ENCODE results near the gene TRIOBP.
"Not testable (repeated sequence)": the region's sequence is repeated elsewhere in the genome, so short reads cannot be mapped to it uniquely, and the experiment has no call there.

The TRIOBP gene

DNA sequence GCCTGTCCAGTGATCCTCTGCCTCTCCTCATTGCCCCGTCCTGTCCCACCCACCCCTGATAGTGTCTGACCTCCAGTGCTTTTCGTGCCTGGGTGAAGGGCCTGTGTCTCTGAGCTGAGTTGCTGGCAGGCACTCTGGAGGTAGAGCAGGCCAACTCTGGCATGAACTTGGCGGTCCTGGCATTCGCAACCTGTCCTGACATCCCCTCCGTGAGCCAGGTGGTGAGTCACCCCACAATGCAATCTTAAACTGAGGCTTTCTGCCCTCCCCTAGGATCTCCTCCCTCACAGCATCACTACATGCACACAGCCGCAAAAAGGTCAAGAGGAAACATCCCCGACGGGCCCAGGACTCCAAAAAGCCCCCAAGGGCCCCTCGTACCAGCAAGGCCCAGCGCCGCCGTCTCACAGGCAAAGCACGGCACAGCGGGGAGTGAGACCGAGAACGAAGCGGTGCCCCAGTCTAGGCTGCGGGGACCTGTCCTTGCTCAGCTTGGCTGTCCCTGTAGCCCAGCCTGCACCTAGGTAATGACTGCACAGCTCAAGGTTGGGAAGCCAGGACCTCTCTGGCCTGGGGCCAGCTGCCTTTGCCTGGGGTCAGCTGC, 5.8 kb upstream of the TRIOBP start:
- no peak for DNase-seq

DNA sequence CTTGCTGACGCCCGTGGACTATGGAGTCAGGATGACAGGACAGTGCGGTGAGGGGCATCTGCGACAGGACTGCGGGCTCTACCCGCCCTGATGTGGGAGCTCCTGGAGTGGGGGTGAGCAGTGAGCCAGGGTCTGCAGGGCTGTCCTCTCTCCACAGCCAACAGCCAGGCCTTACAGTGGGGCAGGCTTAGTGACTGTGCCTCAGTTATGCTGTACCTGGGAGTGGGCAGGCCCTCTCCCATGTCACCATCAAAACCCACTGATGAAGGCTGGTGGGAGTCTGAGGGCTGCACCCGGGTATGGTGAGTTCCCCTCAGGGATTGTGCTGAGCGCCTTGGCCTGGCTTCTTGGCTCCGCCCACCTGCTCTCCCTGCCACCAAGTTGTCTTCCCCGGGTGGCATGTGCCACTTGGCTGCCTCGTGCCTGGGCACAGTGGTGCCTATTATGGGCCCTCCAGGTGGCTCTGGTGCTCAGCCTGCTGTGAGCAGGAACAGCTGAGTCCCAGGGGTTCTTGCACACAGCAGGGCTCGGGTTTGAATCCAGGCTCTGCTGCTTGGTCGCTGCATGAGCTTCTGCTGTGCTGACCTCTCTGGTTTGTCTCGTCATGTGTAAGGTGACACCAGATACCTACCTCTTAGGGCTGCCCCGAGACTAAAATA, 4.1 kb upstream of the TRIOBP start:
- DNase-seq: no peak

DNA sequence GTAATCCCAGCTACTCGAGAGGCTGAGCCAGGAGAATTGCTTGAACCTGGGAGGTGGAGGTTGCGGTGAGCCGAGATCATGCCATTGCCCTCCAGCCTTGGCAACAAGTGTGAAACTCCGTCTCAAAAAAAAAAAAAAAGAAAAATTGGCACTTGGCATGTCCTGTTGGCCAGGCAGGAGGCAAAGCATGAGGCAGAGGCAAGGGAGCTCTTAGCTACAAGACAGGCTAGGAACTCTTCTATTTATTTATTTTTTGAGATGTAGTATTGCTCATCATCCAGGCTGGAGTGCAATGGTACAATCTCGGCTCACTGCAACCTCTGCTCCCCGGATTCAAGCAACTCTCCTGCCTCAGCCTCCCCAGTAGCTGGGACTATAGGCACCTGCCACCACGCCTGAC, 2.7 kb upstream of the TRIOBP start:
- DNase-seq: not testable (repeated sequence)

DNA sequence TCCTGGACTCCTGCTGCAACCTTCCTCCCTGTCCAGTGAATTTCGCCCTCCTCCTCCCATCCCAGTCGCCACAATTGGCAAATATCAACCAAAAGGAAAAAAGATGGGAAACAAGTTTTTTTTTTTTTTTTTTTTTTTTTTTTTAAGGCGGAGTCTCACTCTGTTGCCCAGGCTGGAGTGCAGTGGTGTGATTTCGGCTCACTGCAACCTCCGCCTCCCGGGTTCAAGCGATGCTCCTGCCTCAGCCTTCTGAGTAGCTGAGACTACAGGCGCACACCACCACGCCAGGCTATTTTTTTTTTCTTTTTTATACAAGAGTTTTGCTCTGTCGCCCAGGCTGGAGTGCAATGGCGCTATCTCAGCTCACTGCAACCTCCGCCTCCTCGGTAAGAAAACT, 590 bp upstream of the TRIOBP start:
- not testable (repeated sequence) for DNase-seq

DNA sequence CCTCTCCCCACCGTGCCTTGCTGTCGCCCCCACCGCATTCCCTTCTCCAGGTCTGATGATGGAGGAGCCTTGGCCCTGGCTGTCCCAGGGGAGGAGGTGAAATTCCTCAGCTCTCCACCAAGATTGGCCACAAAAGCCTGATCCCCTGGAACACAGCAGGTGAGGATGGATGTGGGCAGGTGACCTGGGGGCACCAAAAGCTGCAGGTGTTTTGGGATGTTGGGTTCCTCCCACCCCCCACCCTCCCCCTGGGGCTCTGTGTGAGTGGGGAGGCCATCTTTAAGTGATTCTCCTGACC, 639 bp downstream of the TRIOBP start:
- no peak for DNase-seq

DNA sequence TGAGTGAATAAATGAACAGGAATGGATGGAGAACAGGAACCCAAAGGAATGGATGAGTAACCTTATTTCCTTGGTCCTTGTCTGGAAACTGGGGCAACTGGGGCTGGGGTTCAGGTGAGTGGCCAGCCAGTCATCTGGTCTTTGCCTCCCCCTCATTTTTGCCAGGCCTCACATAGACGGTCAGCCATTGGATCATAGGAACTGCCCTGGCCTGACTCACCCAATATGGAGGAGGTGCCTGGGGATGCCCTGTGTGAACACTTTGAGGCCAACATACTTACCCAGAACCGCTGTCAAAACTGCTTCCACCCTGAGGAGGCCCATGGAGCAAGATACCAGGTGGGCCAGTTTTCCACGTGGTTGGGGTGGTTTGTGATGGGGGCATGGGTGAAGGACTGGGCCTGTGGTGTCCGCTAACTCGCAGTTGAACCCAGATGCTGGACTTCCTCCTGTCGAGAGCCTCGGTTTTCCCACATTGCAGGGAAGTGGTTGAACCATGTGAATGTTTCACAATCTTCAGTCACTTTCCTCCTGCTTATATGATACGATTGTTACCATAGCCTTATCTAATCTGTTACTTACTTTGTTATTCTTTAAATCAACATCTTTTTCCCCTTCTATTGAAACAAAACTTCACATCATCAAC, 4.4 kb downstream of the TRIOBP start:
- DNase-seq: no peak

DNA sequence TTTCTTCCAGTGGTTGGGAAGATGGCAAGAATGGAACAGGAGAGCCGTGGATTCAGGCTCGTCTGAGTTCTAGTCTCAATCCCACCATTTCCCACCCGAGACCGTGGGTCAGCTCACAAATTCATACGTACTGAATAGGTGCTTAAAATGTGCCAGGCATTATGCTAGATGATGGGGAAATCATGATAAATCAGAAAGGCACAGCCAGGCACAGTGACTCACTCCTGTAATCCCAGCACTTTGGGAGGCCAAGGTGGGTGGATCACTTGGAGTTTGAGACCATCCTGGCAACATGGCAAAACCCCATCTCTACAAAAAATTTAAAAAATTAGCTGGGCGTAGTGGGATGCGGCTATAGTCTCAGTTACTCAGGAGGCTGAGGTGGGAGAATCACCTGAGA, 7.1 kb downstream of the TRIOBP start:
- DNase-seq: no peak

DNA sequence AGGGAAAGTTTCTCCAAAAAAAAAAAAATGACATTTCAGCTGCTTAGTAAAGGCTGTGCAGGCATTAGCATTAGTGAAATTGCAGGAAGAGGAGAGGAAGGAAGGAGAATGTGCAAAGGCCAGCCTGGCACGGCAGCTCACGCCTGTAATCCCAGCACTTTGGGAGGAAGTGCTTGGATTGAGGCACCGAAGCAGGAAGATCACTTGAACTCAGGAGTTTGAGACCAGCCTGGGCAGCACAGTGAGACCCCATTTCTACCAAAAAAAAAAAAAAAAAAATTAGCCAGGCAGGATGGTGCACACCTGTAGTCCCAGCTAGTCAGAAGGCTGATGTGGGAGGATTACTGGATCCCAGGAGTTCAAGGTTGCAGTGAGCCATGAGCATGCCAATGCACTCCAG, 7.8 kb downstream of the TRIOBP start:
- DNase-seq: no peak

DNA sequence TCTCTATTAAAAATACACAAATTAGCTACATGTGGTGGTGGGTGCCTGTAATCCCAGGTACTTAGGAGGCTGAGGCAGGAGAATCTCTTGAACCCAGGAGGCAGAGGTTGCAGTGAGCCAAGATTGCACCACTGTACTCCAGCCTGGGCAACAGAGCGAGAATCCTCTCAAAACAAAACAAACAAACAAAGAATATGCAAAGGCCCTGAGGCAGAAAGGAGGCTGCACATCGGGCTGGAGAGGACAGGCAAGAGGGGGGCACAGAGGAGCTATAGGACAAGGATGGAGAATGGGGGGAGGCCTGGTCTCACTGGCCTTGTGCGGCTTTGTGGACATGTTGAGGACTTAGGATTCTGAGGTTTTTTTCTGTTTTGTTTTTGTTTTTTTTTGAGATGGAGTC, 8.4 kb downstream of the TRIOBP start:
- DNase-seq: no peak

DNA sequence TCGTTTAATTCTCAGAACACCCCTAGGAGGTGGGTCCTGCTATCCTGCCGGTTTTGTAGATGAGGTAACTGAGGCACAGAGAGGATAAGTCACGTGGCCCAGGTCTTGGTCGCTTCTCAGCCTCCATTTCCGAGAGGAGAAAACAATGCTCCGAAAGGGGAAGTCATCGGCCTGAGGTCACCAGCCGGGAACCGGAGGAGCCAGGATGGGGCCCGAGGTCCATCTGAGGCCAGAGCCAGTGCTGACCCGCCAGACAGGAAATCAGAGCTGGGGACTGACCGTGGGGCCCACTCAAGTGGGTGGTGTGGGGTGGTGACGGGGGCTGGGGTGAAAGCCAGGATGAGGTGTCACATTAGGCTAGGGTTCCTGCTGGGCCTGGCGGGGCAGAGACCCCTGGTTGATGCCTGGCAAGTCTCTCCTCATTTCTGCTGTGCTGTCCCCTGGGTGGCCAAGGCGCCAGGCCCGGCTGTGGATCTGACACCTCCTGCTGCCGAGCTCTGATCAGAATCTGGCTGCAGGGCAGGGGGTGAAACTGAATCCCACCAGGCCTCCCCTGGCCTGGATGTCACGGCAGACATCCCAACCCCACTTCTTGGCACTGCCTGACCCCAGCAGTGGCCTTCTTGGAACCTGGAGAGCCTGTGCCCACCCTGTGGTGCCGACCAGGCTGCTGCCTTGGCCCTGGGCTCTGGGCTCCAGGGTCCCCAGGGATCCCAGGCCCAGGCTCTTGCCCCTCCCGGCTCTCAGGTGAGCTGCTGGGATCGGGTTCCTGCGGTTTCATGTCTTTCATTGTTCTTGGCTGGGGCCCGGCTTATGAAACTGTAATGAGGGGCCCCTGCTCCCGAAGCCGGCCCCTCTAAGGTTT, 12.0 kb downstream of the TRIOBP start:
- no peak for DNase-seq

DNA sequence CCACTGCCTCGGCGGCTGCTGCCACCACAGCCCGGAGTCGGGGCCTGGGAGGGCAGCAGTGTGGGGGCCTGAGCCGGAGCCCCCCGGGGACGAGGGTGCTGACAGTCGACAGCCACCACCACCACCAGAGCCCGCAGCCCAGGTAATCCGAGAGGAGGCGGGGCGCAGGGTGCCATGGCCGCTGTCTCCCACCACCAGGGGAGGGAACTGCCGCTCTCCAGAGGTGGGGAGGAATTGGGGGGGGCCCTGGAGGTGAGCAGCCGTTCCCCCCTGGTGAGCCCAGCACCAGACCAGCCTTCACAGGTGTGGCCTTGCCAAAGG, 12.6 kb downstream of the TRIOBP start:
- no peak for DNase-seq

DNA sequence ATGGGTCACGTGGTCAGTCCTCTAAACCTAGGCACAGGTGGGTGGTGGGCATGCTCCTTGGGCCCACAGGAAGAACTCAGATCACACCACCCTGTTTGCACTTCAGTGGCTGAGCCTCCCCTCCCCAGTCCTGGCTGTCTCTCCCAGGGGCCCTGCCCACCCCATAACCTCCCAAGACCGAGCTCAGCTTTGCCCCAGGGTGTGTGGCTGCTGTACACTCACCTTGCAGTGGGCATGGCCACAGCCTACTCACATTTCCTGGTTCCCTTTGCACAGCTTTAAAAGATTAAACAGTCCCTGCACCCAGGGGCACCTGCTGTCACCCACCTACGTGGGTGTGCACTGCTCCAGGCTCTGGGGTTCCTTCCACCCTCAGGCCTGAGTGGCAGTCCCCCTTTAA, 13.8 kb downstream of the TRIOBP start:
- DNase-seq: no peak

DNA sequence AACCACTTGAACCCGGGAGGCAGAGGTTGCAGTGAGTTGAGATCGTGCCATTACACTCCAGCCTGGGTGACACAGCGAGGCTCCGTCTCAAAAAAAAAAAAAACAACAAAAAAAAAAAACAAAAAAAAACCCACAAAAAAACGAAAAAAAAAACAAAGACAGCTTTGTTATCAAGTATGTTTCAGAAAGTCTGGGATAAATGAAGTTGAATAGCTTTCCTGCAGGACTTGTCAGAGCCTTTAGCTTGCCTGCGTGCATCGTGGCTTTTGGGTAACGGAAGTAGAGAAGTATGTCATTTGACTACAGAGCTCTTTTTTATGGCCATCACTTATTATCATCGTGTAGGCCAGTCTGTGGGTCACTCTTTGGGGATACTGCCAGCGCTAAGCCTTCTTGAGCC, 14.6 kb downstream of the TRIOBP start:
- no peak for DNase-seq

DNA sequence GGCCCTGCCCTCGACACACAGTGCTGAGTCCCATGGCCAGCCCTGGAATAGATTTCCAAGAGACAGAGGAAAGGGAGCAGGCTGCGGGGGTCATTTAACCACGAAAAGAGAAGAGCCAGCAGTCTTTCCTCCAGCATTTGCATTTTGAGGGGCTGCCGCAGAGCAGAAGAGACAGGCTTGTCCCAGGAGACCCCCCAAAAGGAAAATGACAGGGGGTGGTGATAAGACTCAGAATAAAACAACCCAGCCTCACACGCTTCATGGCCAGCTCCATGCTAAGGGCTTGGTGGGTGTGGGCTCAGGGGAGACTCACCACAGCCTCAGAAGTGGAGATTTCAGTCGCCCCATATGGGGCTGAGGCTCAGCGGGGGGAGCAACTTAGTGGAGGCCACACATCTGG, 16.9 kb downstream of the TRIOBP start:
- no peak for DNase-seq

DNA sequence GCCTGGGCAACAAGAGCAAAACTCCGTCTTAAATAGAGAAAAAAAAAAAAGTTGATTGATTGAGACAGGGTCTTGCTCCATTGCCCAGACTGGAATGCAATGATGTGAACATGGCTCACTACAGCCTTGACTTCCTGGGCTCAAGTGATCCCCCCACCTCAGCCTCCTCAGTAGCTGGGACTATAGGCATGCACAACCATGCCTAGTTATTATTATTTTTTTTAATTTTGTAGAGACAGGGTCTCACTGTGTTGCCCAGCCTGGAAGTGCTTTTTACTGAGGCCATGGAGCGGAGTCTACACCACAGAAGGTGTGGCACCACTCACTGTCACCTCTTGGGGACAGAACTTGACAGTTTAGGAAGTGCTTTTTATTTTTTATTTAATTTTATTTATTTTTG, 17.8 kb downstream of the TRIOBP start:
- no peak for DNase-seq

DNA sequence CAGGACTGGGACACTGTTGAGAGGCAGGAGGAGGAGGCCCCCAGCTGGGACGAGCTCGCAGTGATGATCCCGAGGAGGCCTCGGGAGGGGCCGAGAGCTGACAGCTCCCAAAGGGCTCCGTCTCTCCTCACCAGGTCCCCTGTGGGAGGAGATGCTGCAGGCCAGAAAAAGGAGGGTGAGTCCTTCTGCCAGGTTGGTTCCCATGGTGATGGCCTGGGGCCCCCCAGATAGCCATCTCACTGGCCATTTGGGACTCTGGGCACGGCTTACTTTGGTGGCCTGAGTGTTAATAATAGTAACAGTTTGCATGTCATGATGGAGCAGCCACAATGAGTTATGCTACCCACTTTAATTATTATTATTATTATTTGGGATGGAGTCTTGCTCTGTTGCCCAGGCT, 18.9 kb downstream of the TRIOBP start:
- DNase-seq: no peak

DNA sequence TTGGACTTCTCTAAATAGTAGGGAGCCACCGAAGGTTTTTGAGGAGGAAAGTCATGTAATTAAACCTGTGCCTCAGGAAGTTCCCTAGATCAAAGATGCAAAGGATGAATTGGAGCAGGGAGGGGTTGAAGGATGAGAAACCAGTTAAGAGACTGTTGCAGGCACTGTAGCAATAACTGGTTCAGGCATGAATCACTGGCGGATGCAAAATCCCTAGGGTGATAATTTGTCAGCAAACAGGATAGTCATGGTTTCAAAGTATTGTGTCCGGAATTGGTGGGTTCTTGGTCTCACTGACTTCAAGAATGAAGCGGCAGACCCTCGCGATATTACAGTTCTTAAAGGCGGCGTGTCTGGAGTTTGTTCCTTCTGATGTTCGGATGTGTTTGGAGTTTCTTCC, 19.9 kb downstream of the TRIOBP start:
- no peak for DNase-seq

DNA sequence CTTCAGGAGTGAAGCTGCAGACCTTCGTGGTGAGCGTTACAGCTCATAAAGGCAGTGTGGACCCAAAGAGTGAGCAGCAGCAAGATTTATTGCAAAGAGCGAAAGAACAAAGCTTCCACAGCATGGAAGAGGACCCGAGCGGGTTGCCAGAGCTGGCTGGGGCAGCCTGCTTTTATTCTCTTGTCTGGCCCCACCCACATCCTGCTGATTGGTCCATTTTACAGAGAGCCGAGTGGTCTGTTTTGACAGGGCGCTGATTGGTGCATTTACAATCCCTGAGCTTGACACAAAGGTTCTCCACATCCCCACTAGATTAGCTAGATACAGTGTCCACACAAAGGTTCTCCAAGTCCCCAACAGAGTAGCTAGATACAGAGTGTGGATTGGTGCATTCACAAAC, 20.4 kb downstream of the TRIOBP start:
- DNase-seq: not testable (repeated sequence)

DNA sequence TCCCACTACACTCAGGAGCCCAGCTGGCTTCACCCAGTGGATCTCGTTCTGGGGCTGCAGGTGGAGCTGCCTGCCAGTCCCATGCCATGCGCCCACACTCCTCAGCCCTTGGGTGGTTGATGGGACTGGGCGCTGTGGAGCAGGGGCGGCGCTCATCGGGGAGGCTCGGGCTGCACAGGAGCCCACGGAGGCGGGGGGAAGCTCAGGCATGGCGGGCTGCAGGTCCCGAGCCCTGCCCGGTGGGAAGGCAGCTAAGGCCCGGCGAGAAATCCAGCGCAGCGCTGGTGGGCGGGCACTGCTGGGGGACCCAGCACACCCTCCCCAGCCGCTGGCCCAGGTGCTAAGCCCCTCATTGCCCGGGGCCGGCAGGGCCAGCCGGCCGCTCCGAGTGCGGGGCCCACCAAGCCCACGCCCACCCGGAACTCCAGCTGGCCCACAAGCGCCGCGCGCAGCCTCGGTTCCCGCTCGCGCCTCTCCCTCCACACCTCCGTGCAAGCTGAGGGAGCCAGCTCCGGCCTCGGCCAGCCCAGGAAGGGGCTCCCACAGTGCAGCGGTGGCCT, 21.0 kb downstream of the TRIOBP start:
- DNase-seq: not testable (repeated sequence)

DNA sequence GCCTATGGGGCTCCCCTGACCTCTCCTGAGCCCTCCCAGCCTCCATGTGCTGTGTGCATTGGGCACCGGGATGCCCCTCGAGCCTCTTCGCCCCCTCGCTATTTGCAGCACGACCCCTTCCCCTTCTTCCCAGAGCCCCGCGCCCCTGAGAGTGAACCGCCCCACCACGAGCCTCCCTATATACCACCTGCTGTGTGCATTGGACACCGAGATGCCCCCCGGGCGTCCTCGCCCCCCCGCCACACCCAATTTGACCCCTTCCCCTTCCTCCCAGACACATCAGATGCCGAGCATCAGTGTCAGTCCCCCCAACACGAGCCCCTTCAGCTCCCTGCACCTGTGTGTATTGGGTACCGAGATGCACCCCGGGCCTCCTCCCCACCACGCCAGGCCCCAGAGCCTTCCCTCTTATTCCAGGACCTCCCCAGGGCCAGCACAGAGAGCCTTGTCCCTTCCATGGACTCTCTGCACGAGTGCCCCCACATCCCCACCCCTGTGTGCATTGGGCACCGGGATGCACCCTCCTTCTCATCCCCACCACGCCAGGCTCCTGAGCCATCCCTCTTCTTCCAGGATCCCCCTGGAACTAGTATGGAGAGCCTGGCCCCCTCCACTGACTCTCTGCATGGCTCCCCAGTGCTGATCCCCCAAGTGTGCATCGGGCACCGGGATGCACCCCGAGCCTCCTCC, 28.8 kb downstream of the TRIOBP start:
- no peak for DNase-seq

DNA sequence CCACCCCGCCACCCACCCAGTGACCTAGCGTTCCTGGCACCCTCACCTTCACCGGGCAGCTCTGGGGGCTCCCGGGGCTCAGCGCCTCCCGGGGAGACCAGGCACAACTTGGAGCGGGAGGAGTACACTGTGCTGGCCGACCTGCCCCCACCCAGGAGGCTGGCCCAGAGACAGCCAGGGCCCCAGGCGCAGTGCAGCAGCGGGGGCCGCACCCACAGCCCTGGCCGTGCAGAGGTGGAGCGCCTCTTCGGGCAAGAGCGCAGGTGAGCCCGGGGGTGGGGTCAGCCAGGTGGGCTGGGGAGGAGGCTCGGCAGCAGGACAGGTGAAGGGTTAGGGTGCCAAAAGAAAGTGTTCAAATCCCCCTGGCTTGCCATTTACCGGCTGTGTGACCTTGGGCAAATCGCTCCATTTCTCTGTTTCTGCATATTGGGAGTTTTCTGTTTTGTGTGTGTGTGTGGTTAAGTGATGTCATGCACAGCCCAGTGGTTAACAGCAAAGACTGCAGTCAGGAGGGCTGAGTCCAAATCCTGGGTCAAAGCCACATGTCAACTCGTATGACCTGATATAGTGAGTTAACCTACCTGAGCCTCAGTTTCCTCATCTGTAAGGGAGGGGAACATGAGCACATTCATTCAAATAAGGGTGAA, 29.5 kb downstream of the TRIOBP start:
- no peak for DNase-seq

DNA sequence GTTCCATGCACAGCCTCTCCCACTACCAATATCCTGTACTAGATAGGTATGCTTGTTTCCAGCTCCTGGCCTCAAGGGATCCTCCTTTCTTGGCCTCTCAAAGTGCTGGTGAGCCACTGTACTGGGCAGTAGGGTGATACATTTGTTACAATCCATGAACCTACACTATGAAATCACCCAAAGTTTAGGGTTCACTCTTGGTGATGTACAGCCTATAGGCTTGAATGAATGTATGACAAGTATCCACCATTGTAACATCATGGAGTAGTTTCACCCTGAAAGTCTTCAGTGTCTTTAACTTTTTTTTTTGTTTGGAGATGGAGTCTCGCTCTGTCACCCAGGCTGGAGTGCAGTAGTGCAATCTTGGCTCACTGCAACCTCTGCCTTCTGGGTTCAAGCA, 31.8 kb downstream of the TRIOBP start:
- no peak for DNase-seq

All from retina (tissue), 1 donor.